Measurements from ENCODE around the gene PRDM1. TPM values are rescaled to one million over a fixed set of nuclear protein-coding genes. Genes with fewer than 3 reads are reported as not detected.

The PRDM1 gene
- total RNA-seq = 1 to 10 TPM; 1.3 to 2.6 TPM

GRCh38 chr6:106085984-106086813, at the start of gene PRDM1:
Gene PRDM1, plus strand, starts transcription at chr6:106086336. Its CDS starts 218 bp downstream, at chr6:106086554.
- no peaks in the 10 kb centered on the region for H3K9me3 ChIP-seq
- intact Hi-C loops (cut with DNase I) = no loop called here
- H3K36me3 ChIP-seq (replicated peaks in 1 of 2; ENCODE audit: insufficient read depth in 1 of 2, low read depth in 2 of 2) = no peaks in the 10 kb centered on the region
- TF ChIP-seq CTCF (IDR thresholded peaks at IDR 0.05) (peak in 5 of 7 experiments; percentile 16 to 58 (median 44)), POLR2A (IDR thresholded peaks at IDR 0.05) (peak; percentile 31 to 74 (median 59))
- peak within 1 kb of the TSS; percentile 0 to 28 for H3K4me3 ChIP-seq
- H3K27me3 ChIP-seq = no peaks in the 10 kb centered on the region
- ATAC-seq = peak; percentile 93
- DNase-seq = peak; percentile 86 to 93 (median 91)
- H3K27ac ChIP-seq = peak within 1 kb of the TSS in 3 of 4 donors; percentile 57 to 75 (median 64)
- H3K4me1 ChIP-seq = peaks cover 14% of the 10 kb centered on the region
- WGBS, 2 donors = 0 to 1% methylated on average over 34 to 44 of the region's 44 CpGs

GRCh38 chr6:106037060-106037459, 49.1 kb upstream of the PRDM1 start:
- no peak for TF ChIP-seq POLR2A (IDR thresholded peaks at IDR 0.05)
- no peak for TF ChIP-seq CTCF (IDR thresholded peaks at IDR 0.05)
- intact Hi-C loops (cut with DNase I) = no loop called here

GRCh38 chr6:106039897-106040592, 46.1 kb upstream of the PRDM1 start:
- no peaks in the 10 kb centered on the region for H3K9me3 ChIP-seq
- H3K27me3 ChIP-seq = no peaks in the 10 kb centered on the region
- WGBS, 2 donors = 48 to 62% methylated on average over 6 of the region's 6 CpGs
- intact Hi-C loops (cut with DNase I) = no loop called here
- no peaks in the 10 kb centered on the region for H3K4me1 ChIP-seq
- TF ChIP-seq POLR2A (IDR thresholded peaks at IDR 0.05) (no peak), CTCF (IDR thresholded peaks at IDR 0.05) (no peak)
- DNase-seq = no peak
- H3K27ac ChIP-seq = no peak overlapping the region
- H3K36me3 ChIP-seq (replicated peaks in 1 of 2; ENCODE audit: insufficient read depth in 1 of 2, low read depth in 2 of 2) = no peaks in the 10 kb centered on the region
- H3K4me3 ChIP-seq = no peak overlapping the region
- ATAC-seq = no peak

More at GRCh38 chr6:106037060-106037459, 49.1 kb upstream of the PRDM1 start:
- ATAC-seq = no peak
- Histone ChIP-seq H3K4me3 (no peak overlapping the region), H3K36me3 (replicated peaks in 1 of 2; ENCODE audit: insufficient read depth in 1 of 2, low read depth in 2 of 2) (no peaks in the 10 kb centered on the region), H3K27me3 (no peaks in the 10 kb centered on the region), H3K4me1 (no peaks in the 10 kb centered on the region), H3K27ac (no peak overlapping the region), H3K9me3 (no peaks in the 10 kb centered on the region)
- DNase-seq = no peak

GRCh38 chr6:106044151-106044550, 42.0 kb upstream of the PRDM1 start:
- Histone ChIP-seq H3K4me3 (no peak overlapping the region), H3K36me3 (replicated peaks in 1 of 2; ENCODE audit: insufficient read depth in 1 of 2, low read depth in 2 of 2) (no peaks in the 10 kb centered on the region), H3K27me3 (no peaks in the 10 kb centered on the region), H3K9me3 (no peaks in the 10 kb centered on the region), H3K27ac (no peak overlapping the region), H3K4me1 (no peaks in the 10 kb centered on the region)
- TF ChIP-seq CTCF (IDR thresholded peaks at IDR 0.05) (no peak), POLR2A (IDR thresholded peaks at IDR 0.05) (no peak)
- no peak for ATAC-seq
- intact Hi-C loops (cut with DNase I) = no loop called here
- no peak for DNase-seq
- 30 to 35% methylated on average over 1 of the region's 1 CpG for WGBS, 2 donors

Measured in body of pancreas (tissue), 4 donors.